ENCODE data around the gene NFXL1.
A peak's percentile ranks its signal among the peaks of the same experiment; 100 is the strongest.

The NFXL1 gene

GRCh38 chr4:47907089-47907646 is 7.2 kb downstream of the NFXL1 start:
- peaks cover 40% of the 10 kb centered on the region for H3K4me1 ChIP-seq (ENCODE audit: control insufficient read depth, low read length)
- peaks cover 48% of the 10 kb centered on the region for H3K79me2 ChIP-seq (ENCODE audit: control insufficient read depth, low read length)
- H3K9me2 ChIP-seq (replicated peaks; ENCODE audit: control insufficient read depth, low read length) = no peaks in the 10 kb centered on the region
- peaks cover 82% of the 10 kb centered on the region for H3K36me3 ChIP-seq (ENCODE audit: control insufficient read depth, low read length)
- no peaks in the 10 kb centered on the region for H3K27me3 ChIP-seq (ENCODE audit: control insufficient read depth, low read length)
- TF ChIP-seq, protein P1, sequence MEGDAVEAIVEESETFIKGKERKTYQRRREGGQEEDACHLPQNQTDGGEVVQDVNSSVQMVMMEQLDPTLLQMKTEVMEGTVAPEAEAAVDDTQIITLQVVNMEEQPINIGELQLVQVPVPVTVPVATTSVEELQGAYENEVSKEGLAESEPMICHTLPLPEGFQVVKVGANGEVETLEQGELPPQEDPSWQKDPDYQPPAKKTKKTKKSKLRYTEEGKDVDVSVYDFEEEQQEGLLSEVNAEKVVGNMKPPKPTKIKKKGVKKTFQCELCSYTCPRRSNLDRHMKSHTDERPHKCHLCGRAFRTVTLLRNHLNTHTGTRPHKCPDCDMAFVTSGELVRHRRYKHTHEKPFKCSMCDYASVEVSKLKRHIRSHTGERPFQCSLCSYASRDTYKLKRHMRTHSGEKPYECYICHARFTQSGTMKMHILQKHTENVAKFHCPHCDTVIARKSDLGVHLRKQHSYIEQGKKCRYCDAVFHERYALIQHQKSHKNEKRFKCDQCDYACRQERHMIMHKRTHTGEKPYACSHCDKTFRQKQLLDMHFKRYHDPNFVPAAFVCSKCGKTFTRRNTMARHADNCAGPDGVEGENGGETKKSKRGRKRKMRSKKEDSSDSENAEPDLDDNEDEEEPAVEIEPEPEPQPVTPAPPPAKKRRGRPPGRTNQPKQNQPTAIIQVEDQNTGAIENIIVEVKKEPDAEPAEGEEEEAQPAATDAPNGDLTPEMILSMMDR (IDR thresholded peaks at IDR 0.05; ENCODE audit: low read depth, low read length, poor library complexity, severe bottlenecking) = no peak
- TF ChIP-seq EZH2phosphoT487 (IDR thresholded peaks at IDR 0.05; ENCODE audit: borderline replicate concordance, low read length) = no peak
- no peaks in the 10 kb centered on the region for H3F3A ChIP-seq (ENCODE audit: control insufficient read depth, insufficient read depth)
- no peaks in the 10 kb centered on the region for H4K20me1 ChIP-seq (ENCODE audit: control insufficient read depth, insufficient read depth, low read depth, low read length)
- H3K27ac ChIP-seq (ENCODE audit: low read depth, low read length) = no peak overlapping the region
- H3K4me2 ChIP-seq (ENCODE audit: low read length) = peak overlapping the region; percentile 2; the same call in 1 of the 2 replicates
- H3K4me3 ChIP-seq (ENCODE audit: low read length) = no peak overlapping the region
- no peaks in the 10 kb centered on the region for H3K9me3 ChIP-seq (ENCODE audit: control insufficient read depth, insufficient read depth, low read length)

GRCh38 chr4:47899639-47900038 is 14.7 kb downstream of the NFXL1 start:
- Histone ChIP-seq H4K20me1 (ENCODE audit: control insufficient read depth, insufficient read depth, low read depth, low read length) (no peaks in the 10 kb centered on the region), H3F3A (ENCODE audit: control insufficient read depth, insufficient read depth) (no peaks in the 10 kb centered on the region), H3K4me1 (ENCODE audit: control insufficient read depth, low read length) (no peaks in the 10 kb centered on the region), H3K4me3 (ENCODE audit: low read length) (no peak overlapping the region), H3K27ac (ENCODE audit: low read depth, low read length) (no peak overlapping the region), H3K79me2 (ENCODE audit: control insufficient read depth, low read length) (peaks cover 5% of the 10 kb centered on the region), H3K9me2 (replicated peaks; ENCODE audit: control insufficient read depth, low read length) (no peaks in the 10 kb centered on the region), H3K36me3 (ENCODE audit: control insufficient read depth, low read length) (peaks cover 85% of the 10 kb centered on the region), H3K9me3 (ENCODE audit: control insufficient read depth, insufficient read depth, low read length) (no peaks in the 10 kb centered on the region), H3K4me2 (ENCODE audit: low read length) (no peak overlapping the region), H3K27me3 (ENCODE audit: control insufficient read depth, low read length) (no peaks in the 10 kb centered on the region)
- TF ChIP-seq EZH2phosphoT487 (IDR thresholded peaks at IDR 0.05; ENCODE audit: borderline replicate concordance, low read length) = no peak
- TF ChIP-seq, protein P1 (IDR thresholded peaks at IDR 0.05; ENCODE audit: low read depth, low read length, poor library complexity, severe bottlenecking) = no peak

- Histone ChIP-seq H3K27ac (ENCODE audit: low read depth, low read length) (no peak overlapping the region), H3K4me2 (ENCODE audit: low read length) (no peak overlapping the region), H3K36me3 (ENCODE audit: control insufficient read depth, low read length) (peaks cover 86% of the 10 kb centered on the region), H3K4me3 (ENCODE audit: low read length) (no peak overlapping the region), H3K9me2 (replicated peaks; ENCODE audit: control insufficient read depth, low read length) (no peaks in the 10 kb centered on the region), H3K79me2 (ENCODE audit: control insufficient read depth, low read length) (no peaks in the 10 kb centered on the region), H3K27me3 (ENCODE audit: control insufficient read depth, low read length) (no peaks in the 10 kb centered on the region), H4K20me1 (ENCODE audit: control insufficient read depth, insufficient read depth, low read depth, low read length) (no peaks in the 10 kb centered on the region), H3K4me1 (ENCODE audit: control insufficient read depth, low read length) (no peaks in the 10 kb centered on the region), H3K9me3 (ENCODE audit: control insufficient read depth, insufficient read depth, low read length) (no peaks in the 10 kb centered on the region), H3F3A (ENCODE audit: control insufficient read depth, insufficient read depth) (no peaks in the 10 kb centered on the region)
- TF ChIP-seq, protein P1 (IDR thresholded peaks at IDR 0.05; ENCODE audit: low read depth, low read length, poor library complexity, severe bottlenecking) = no peak
- TF ChIP-seq EZH2phosphoT487 (IDR thresholded peaks at IDR 0.05; ENCODE audit: borderline replicate concordance, low read length) = no peak
Observed at GRCh38 chr4:47891928-47892327, 22.5 kb downstream of the NFXL1 start.

Measured in DOHH2 (cell line).